Hepatocyte (in vitro differentiated cells): ENCODE data around the gene NBPF14. TPM values are rescaled to one million over a fixed set of nuclear protein-coding genes. Genes with fewer than 3 reads are reported as not detected.
"Not testable (repeated sequence)": the region's sequence is repeated elsewhere in the genome, so short reads cannot be mapped to it uniquely, and the experiment has no call there.

Source experiments
- DNase-seq: peaks from one replicate; pipeline ENCODE4 v3.0.0-alpha.2; 2016; ENCODE audit warnings: low spot score
- H2AFZ ChIP-seq: fragments of 200-600 bp; sonication (generic); 2 replicates; pipeline ENCODE4 v1.6.0; 2016; ENCODE audit warnings: antibody characterized with exemption, mild to moderate bottlenecking
- H3K27ac ChIP-seq: fragments of 200-600 bp; sonication (generic); 2 replicates; pipeline ENCODE4 v1.5.1; 2016; ENCODE audit warnings: mild to moderate bottlenecking
- H3K27me3 ChIP-seq: fragments of 200-600 bp; sonication (generic); 2 replicates; pipeline ENCODE4 v1.6.1; 2016
- H3K36me3 ChIP-seq: fragments of 200-600 bp; sonication (generic); replicated peaks from 2 replicates; pipeline ENCODE4 v1.5.1; 2016; ENCODE audit warnings: low read depth; ENCODE audit not compliant: insufficient read depth
- H3K4me1 ChIP-seq: fragments of 200-600 bp; sonication (generic); 2 replicates; pipeline ENCODE4 v1.5.1; 2016; ENCODE audit warnings: mild to moderate bottlenecking, moderate library complexity; ENCODE audit not compliant: insufficient read depth
- H3K4me2 ChIP-seq: fragments of 200-600 bp; sonication (generic); 2 replicates; pipeline ENCODE4 v1.6.0; 2016
- H3K4me3 ChIP-seq: fragments of 200-600 bp; sonication (generic); 2 replicates; pipeline ENCODE4 v1.5.1; 2016; ENCODE audit warnings: mild to moderate bottlenecking
- H3K79me2 ChIP-seq: fragments of 200-600 bp; sonication (generic); 2 replicates; pipeline ENCODE4 v1.6.0; 2017; ENCODE audit warnings: mild to moderate bottlenecking
- H3K9me2 ChIP-seq: fragments of 200-600 bp; sonication (generic); replicated peaks from 2 replicates; pipeline ENCODE4 v1.6.0; 2017; ENCODE audit warnings: mild to moderate bottlenecking; ENCODE audit not compliant: insufficient read depth
- H3K9me3 ChIP-seq: fragments of 200-600 bp; sonication (generic); 2 replicates; pipeline ENCODE4 v1.5.1; 2016; ENCODE audit warnings: low read depth, mild to moderate bottlenecking
- H4K20me1 ChIP-seq: fragments of 200-600 bp; sonication (generic); 2 replicates; pipeline ENCODE4 v1.6.0; 2016; ENCODE audit warnings: mild to moderate bottlenecking; ENCODE audit not compliant: insufficient read depth, poor library complexity, severe bottlenecking
- WGBS: methylation state at CpG from one replicate; pipeline ENCODE4 v1.1.6; 2016; ENCODE audit warnings: low lambda C conversion rate; ENCODE audit errors: missing lambda C conversion rate; 5-methylcytosine and 5-hydroxymethylcytosine counted together
- polyA plus RNA-seq: library from polyadenylated mRNA; unstranded; fragments of >200 nt; fragmentation: Nextera tagmentation; extraction: Ambion mirVana; gene quantifications from 2 replicates; pipeline ENCODE4 v1.2.1, GENCODE V29; 2016
- small RNA-seq: library from RNA; depleted of rRNA; stranded (forward); fragments of <200 nt; gene quantifications from one replicate; pipeline ENCODE3, GENCODE V24; 2014
- total RNA-seq: library from RNA; depleted of rRNA; stranded (reverse); fragments of >200 nt; gene quantifications from 2 replicates; pipeline ENCODE4 v1.2.3, GENCODE V29; 2014

The NBPF14 gene
- total and polyA plus RNA-seq, 2 experiments from 2014 or later = 15.3 to 19.7 TPM

DNA sequence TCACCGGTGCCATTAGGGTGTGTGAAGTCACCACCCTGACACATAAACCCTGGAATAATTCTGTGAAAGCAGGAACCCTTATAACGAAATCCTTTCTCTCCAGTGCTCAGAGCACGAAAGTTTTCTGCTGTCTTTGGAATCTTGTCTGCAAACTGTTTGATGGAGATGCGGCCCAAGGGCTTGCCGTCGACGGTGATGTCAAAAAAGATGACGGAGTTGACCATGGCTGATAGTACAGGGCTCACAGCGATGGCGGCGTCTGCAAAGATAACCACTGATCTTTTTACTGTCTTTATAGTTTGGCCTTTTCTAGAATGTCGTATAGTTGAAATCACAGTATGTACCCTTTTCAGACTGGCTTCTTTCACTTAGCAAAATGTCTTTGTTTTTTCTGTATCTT, 112.8 kb downstream of the NBPF14 start, which contains the start of gene PPIAL4G:
PPIAL4G (minus strand) TSS at position 274 of the 400 bp plus-strand sequence; CDS start at position 224, 50 bp downstream.
- not testable (repeated sequence) for H2AFZ ChIP-seq, H3K36me3 ChIP-seq, H3K4me2 ChIP-seq, H3K4me3 ChIP-seq, H4K20me1 ChIP-seq, H3K27ac ChIP-seq, H3K27me3 ChIP-seq, H3K4me1 ChIP-seq, DNase-seq, H3K9me3 ChIP-seq, H3K9me2 ChIP-seq, H3K79me2 ChIP-seq
- 92% methylated on average over 12 of the region's 12 CpGs for WGBS

Small RNA genes lying within 50 kb of the gene (small RNA-seq; reads per million reads assigned to genes)
- 1.3 reads per million, percentile 79 among the genes with 10 or more reads in this experiment for gene RF00003

Other genes with a start within 250 kb of the NBPF14 start
- 0.07 TPM in 1 of 2 replicates, not detected in the other for gene PPIAL4G, start 112.7 kb downstream of the NBPF14 start, total RNA-seq
- 0.10 TPM in 1 of 2 replicates, not detected in the other for gene PPIAL4G, start 112.7 kb downstream of the NBPF14 start, polyA plus RNA-seq
- 107 and 127 TPM in 2 replicates for gene NUDT4B, start 152.8 kb upstream of the NBPF14 start, total RNA-seq
- gene NUDT4B, start 152.8 kb upstream of the NBPF14 start, polyA plus RNA-seq = 11.6 and 14.8 TPM in 2 replicates
- 45.7 and 49.8 TPM in 2 replicates for gene PDE4DIP, start 248.4 kb upstream of the NBPF14 start, total RNA-seq
- 51.4 and 63.1 TPM in 2 replicates for gene PDE4DIP, start 248.4 kb upstream of the NBPF14 start, polyA plus RNA-seq